Left ventricle myocardium inferior (tissue), 1 donor: ENCODE results near the gene TCF12. TPM values are rescaled to one million over a fixed set of nuclear protein-coding genes. Genes with fewer than 3 reads are reported as not detected.
A peak's percentile ranks its signal among the peaks of the same experiment; 100 is the strongest.

Experiments
- DNase-seq: peaks from one replicate; pipeline ENCODE4 v3.0.0-alpha.2; 2020
- H3K27ac ChIP-seq: fragments of 200-600 bp; replicated peaks from 2 replicates; pipeline ENCODE4 v1.8.0; 2021
- H3K27me3 ChIP-seq: fragments of 200-600 bp; 2 replicates; pipeline ENCODE4 v1.8.0; 2021; ENCODE audit warnings: low read depth
- H3K36me3 ChIP-seq: fragments of 200-600 bp; 2 replicates; pipeline ENCODE4 v1.8.0; 2021
- H3K4me1 ChIP-seq: fragments of 200-600 bp; 2 replicates; pipeline ENCODE4 v1.8.0; 2021
- H3K4me3 ChIP-seq: fragments of 200-600 bp; 2 replicates; pipeline ENCODE4 v1.8.0; 2021; ENCODE audit warnings: mild to moderate bottlenecking, moderate library complexity
- H3K9me3 ChIP-seq: fragments of 200-600 bp; replicated peaks from 2 replicates; pipeline ENCODE4 v1.8.0; 2021
- intact Hi-C: fragments of 100-400 bp; cut with micrococcal nuclease; formaldehyde crosslinking; loops from one replicate; pipeline ENCODE4 v1.11.0; 2022
- total RNA-seq: library from RNA; stranded (reverse); fragmentation: NEBNext Ultra II Directional; extraction: Animal tissue kit (Norgen Biotek cat#: 25700); gene quantifications from one replicate; pipeline ENCODE4 v1.2.1, GENCODE V29; 2021
- TF ChIP-seq, protein P1 (sequence below): fragments of 200-600 bp; IDR thresholded peaks from 2 replicates; pipeline ENCODE4 v1.8.0; 2021; ENCODE audit warnings: antibody characterized with exemption, mild to moderate bottlenecking, borderline replicate concordance
- donor health status: DM: no; HTN: yes; CAD: no; lungs with severe emphysema.

The TCF12 gene
- total RNA-seq, 1 donor from 2014 or later: 52.1 TPM

DNA sequence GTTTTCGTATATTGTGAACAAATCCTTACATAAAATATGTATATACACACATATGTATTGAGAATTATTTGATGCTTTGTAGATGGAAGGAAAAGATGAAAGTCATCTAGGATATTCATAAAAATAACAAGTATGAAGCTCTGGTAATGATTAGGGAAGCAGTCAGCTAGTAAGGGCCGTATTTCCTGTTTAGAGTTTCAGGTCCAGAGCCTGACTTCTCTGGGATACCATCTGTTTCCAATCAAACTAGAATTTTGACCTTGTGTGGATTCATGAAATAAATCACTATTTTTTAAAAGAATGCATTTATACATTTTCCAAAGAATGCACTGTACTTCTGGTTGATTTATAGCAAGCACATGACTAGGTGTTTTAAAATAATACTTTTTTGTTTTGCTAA is 301.8 kb downstream of the TCF12 start:
- peak overlapping the region; percentile 19 for H3K4me3 ChIP-seq
- H3K27ac ChIP-seq: peak overlapping the region; percentile 32
- DNase-seq: no peak
- no peaks in the 10 kb centered on the region for H3K27me3 ChIP-seq
- TF ChIP-seq, protein P1, sequence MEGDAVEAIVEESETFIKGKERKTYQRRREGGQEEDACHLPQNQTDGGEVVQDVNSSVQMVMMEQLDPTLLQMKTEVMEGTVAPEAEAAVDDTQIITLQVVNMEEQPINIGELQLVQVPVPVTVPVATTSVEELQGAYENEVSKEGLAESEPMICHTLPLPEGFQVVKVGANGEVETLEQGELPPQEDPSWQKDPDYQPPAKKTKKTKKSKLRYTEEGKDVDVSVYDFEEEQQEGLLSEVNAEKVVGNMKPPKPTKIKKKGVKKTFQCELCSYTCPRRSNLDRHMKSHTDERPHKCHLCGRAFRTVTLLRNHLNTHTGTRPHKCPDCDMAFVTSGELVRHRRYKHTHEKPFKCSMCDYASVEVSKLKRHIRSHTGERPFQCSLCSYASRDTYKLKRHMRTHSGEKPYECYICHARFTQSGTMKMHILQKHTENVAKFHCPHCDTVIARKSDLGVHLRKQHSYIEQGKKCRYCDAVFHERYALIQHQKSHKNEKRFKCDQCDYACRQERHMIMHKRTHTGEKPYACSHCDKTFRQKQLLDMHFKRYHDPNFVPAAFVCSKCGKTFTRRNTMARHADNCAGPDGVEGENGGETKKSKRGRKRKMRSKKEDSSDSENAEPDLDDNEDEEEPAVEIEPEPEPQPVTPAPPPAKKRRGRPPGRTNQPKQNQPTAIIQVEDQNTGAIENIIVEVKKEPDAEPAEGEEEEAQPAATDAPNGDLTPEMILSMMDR: no peak
- no peaks in the 10 kb centered on the region for H3K36me3 ChIP-seq
- H3K9me3 ChIP-seq: no peaks in the 10 kb centered on the region
- intact Hi-C loops: no loop called here
- H3K4me1 ChIP-seq: peaks cover 80% of the 10 kb centered on the region

DNA sequence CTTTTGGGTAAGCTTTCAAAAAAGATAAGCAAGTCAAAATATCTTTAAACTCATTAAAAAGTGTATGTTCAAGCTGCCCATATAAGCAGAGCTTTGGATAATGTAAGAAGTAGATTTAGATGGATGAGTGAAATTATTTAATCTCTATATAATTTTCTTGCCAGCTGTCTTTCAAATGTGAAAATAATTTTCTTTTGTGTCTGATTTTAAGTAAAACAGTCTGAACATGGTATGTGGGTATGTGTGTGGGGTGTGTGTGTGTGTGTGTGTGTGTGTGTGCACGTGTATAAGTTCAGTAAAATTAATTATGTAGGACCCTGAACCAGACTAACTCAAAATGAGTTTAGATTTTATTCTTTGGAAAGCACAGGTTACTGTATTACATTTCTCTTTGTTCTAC is 302.7 kb downstream of the TCF12 start:
- peaks cover 70% of the 10 kb centered on the region for H3K4me1 ChIP-seq
- intact Hi-C loops: no loop called here
- no peaks in the 10 kb centered on the region for H3K36me3 ChIP-seq
- DNase-seq: no peak
- no peaks in the 10 kb centered on the region for H3K27me3 ChIP-seq
- TF ChIP-seq, protein P1: no peak
- no peak overlapping the region for H3K4me3 ChIP-seq
- H3K9me3 ChIP-seq: no peaks in the 10 kb centered on the region
- no peak overlapping the region for H3K27ac ChIP-seq

DNA sequence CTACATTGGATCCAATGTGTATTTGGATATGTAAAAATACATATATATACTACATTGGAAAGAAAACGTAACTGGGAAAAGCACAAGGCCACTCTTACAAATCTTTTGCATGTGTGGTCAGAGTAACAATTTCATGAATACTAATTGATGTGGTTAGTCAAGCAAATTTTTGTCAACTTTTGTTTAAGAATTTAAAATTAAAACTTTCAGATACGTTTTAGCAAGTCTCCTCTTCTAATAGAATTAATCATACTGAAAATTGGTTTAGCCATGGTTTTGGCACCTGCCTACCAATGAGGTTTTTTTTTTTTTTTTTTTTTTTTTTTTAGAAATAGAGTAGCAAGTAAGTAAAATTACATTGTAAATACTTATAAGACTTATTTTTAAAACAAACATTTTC is 304.9 kb downstream of the TCF12 start:
- H3K9me3 ChIP-seq: no peaks in the 10 kb centered on the region
- H3K27ac ChIP-seq: no peak overlapping the region
- H3K4me1 ChIP-seq: peaks cover 50% of the 10 kb centered on the region
- H3K27me3 ChIP-seq: no peaks in the 10 kb centered on the region
- no peaks in the 10 kb centered on the region for H3K36me3 ChIP-seq
- intact Hi-C loops: no loop called here
- TF ChIP-seq, protein P1: no peak
- DNase-seq: no peak
- H3K4me3 ChIP-seq: no peak overlapping the region

DNA sequence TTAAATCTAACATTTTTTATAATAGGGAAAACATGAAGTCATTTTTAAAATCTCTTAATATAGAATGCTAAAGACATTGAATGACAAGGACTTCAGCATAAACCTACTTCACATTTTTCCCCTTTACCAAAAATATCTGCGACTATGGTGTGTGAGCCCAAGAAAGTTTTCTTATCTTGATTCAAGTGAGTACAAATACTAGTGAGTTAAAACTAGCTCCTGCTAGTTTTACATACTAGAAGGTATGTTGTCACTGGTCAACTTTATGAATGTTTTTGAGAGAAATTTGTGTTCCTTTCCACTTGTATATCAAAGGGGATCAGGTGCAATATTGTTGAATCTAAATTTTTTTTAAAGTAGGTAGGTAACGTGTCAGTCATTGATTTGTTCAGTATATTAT is 305.4 kb downstream of the TCF12 start:
- intact Hi-C loops: no loop called here
- TF ChIP-seq, protein P1: no peak

DNA sequence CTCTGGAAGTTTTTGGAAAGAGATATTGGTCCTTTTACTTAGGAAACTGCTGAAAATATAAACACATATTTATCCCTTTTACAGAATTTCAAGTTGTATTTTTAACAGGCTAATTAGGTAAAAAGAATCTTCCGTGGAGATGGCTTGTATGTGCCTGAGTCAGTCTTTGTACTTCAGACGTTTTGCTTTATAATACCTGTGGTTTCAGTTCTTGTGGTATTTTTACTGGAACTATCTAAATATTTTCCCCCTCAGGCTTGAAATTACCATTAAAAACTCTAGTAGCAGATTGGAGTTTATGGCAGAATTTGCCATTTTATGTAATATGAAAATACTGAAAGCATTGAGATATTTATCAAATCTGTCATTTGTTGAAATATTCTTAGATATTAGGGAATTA is 306.2 kb downstream of the TCF12 start:
- Histone ChIP-seq H3K9me3 (no peaks in the 10 kb centered on the region), H3K4me1 (peaks cover 39% of the 10 kb centered on the region), H3K36me3 (no peaks in the 10 kb centered on the region), H3K4me3 (no peak overlapping the region), H3K27me3 (no peaks in the 10 kb centered on the region), H3K27ac (no peak overlapping the region)
- intact Hi-C loops: no loop called here
- no peak for DNase-seq
- TF ChIP-seq, protein P1: no peak

More for the DNA sequence above, 305.4 kb downstream of the TCF12 start:
- peaks cover 47% of the 10 kb centered on the region for H3K4me1 ChIP-seq
- no peaks in the 10 kb centered on the region for H3K9me3 ChIP-seq
- no peaks in the 10 kb centered on the region for H3K36me3 ChIP-seq
- H3K27ac ChIP-seq: no peak overlapping the region
- no peak overlapping the region for H3K4me3 ChIP-seq
- DNase-seq: no peak
- H3K27me3 ChIP-seq: no peaks in the 10 kb centered on the region

DNA sequence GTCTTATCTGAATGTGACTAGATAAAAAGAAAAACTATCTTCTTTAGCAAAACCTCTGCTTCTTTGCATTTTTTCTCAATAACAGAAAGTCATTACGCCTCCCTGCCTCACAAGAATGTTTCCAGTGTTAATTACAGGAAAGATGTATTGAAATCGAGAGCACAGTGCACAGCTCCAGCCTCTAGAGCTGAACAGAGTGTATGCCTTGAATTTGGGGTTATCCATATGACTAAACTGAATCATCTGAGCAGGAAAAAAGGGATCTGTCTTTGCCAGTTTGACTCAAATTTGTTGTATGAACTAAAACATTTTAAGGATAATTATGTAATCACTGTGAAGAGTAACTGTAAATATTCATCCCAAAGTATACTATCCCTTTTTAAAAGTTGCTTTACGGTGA is 308.7 kb downstream of the TCF12 start:
- intact Hi-C loops: no loop called here
- Histone ChIP-seq H3K4me3 (no peak overlapping the region), H3K36me3 (peaks cover 4% of the 10 kb centered on the region), H3K27ac (no peak overlapping the region), H3K27me3 (no peaks in the 10 kb centered on the region), H3K9me3 (no peaks in the 10 kb centered on the region), H3K4me1 (peaks cover 14% of the 10 kb centered on the region)
- TF ChIP-seq, protein P1: no peak
- no peak for DNase-seq
